Caco-2 (cell line): ENCODE data around the gene STK10. TPM values are rescaled to one million over a fixed set of nuclear protein-coding genes. Genes with fewer than 3 reads are reported as not detected.

Experiments
- BruUV-seq: library from RNA; stranded (reverse); fragments of 400-500 nt; replicated peaks from 2 replicates; lab custom pipeline; 2021; lab: Mats Ljungman, UMichigan
- CTCF ChIA-PET: fragments of 300-600 bp; sonication (Branson Sonifier 250); formaldehyde crosslinking; loops from one replicate; lab custom pipeline; 2022; ENCODE audit warnings: antibody characterized with exemption; lab: Charles Lee
- POLR2A ChIA-PET: fragments of 300-600 bp; sonication (Branson Sonifier 250); formaldehyde crosslinking; loops from one replicate; lab custom pipeline; 2022; ENCODE audit warnings: antibody characterized with exemption; lab: Charles Lee
- DNase-seq, 2 experiments: peaks; one replicate each; pipeline versions ENCODE4 v3.0.0 to v3.0.0-alpha.2; 2020 to 2022
- H3K27me3 ChIP-seq: replicated peaks from 2 replicates; pipeline ENCODE4 v1.6.0; 2011; ENCODE audit warnings: low read length; ENCODE audit not compliant: control insufficient read depth, insufficient read depth
- H3K36me3 ChIP-seq: 2 replicates; pipeline ENCODE4 v1.5.1; 2011; ENCODE audit warnings: low read length; ENCODE audit not compliant: control insufficient read depth, insufficient read depth
- H3K4me1 ChIP-seq: fragments of 250-450 bp; sonication (Bioruptor Pico); 2 replicates; pipeline ENCODE4 v1.5.1; 2020; ENCODE audit warnings: mild to moderate bottlenecking
- H3K4me3 ChIP-seq: 2 replicates; pipeline ENCODE4 v1.5.1; 2011; ENCODE audit warnings: low read depth, mild to moderate bottlenecking, control low read depth, low read length
- H3K9me3 ChIP-seq: fragments of 250-450 bp; sonication (Bioruptor Pico); 2 replicates; pipeline ENCODE4 v1.5.1; 2020; ENCODE audit warnings: mild to moderate bottlenecking, moderate library complexity
- H3K27ac Mint-ChIP-seq: one replicate; pipeline ENCODE4 v1.8.0; 2022; ENCODE audit warnings: mixed read lengths; ENCODE audit not compliant: unreplicated experiment
- H3K27me3 Mint-ChIP-seq: one replicate; pipeline ENCODE4 v1.8.0; 2022; ENCODE audit warnings: mixed read lengths; ENCODE audit not compliant: insufficient read depth, unreplicated experiment
- H3K36me3 Mint-ChIP-seq: one replicate; pipeline ENCODE4 v1.8.0; 2022; ENCODE audit warnings: mild to moderate bottlenecking, mixed read lengths; ENCODE audit not compliant: insufficient read depth, unreplicated experiment
- H3K4me1 Mint-ChIP-seq: one replicate; pipeline ENCODE4 v1.8.0; 2022; ENCODE audit warnings: low read depth, mixed read lengths; ENCODE audit not compliant: unreplicated experiment
- H3K4me3 Mint-ChIP-seq: one replicate; pipeline ENCODE4 v1.8.0; 2022; ENCODE audit warnings: mild to moderate bottlenecking, moderate library complexity, mixed read lengths; ENCODE audit not compliant: unreplicated experiment
- H3K9me3 Mint-ChIP-seq: one replicate; pipeline ENCODE4 v1.8.0; 2022; ENCODE audit warnings: mixed read lengths; ENCODE audit not compliant: unreplicated experiment
- CTCF ChIP-seq, 2 experiments: fragments of 200-600 bp in 1 of 2; IDR thresholded peaks; 1 replicate in 1 of 2; 2 replicates in 1 of 2; pipeline versions ENCODE4 v1.5.1 to v1.8.0; 2011 to 2022; ENCODE audit warnings: antibody characterized with exemption in 1 of 2, control low read depth in 1 of 2, inconsistent platforms in 1 of 2, low read depth in 1 of 2, low read length in 1 of 2, mild to moderate bottlenecking in 1 of 2, moderate library complexity in 1 of 2; ENCODE audit not compliant: insufficient read depth in 1 of 2, severe bottlenecking in 1 of 2, unreplicated experiment in 1 of 2
- intact Hi-C: fragments of 100-400 bp; cut with micrococcal nuclease; formaldehyde crosslinking; loops from one replicate; pipeline ENCODE4 v1.10.0; 2022; ENCODE audit not compliant: unreplicated experiment
- total RNA-seq: library from RNA; stranded (reverse); gene quantifications from 2 replicates; pipeline ENCODE4 v1.2.3, GENCODE V29; 2022

The STK10 gene
- total RNA-seq, 1 experiment from 2014 or later, result 10.3 TPM

GRCh38 chr5:172137046-172137445 lies 51.0 kb downstream of the STK10 start:
- H3K27me3 ChIP-seq, result no peaks in the 10 kb centered on the region
- no TSS peak for BruUV-seq
- Mint-ChIP-seq H3K27me3 (no peaks in the 10 kb centered on the region), H3K27ac (no peak overlapping the region), H3K36me3 (peaks cover 6% of the 10 kb centered on the region), H3K4me3 (no peak overlapping the region), H3K9me3 (no peaks in the 10 kb centered on the region), H3K4me1 (peaks cover 11% of the 10 kb centered on the region)
- CTCF ChIA-PET, result no interaction called here
- H3K36me3 ChIP-seq, result no peaks in the 10 kb centered on the region
- no peaks in the 10 kb centered on the region for H3K9me3 ChIP-seq
- no peak for TF ChIP-seq CTCF (IDR thresholded peaks at IDR 0.05; ENCODE audit: insufficient read depth in 1 of 2, low read depth in 1 of 2, low read length in 1 of 2, severe bottlenecking in 1 of 2, unreplicated experiment in 1 of 2)
- POLR2A ChIA-PET, result no interaction called here
- intact Hi-C loops, result no loop called here
- no peak overlapping the region for H3K4me3 ChIP-seq
- H3K4me1 ChIP-seq, result peaks cover 12% of the 10 kb centered on the region
- DNase-seq, result no peak

DNA sequence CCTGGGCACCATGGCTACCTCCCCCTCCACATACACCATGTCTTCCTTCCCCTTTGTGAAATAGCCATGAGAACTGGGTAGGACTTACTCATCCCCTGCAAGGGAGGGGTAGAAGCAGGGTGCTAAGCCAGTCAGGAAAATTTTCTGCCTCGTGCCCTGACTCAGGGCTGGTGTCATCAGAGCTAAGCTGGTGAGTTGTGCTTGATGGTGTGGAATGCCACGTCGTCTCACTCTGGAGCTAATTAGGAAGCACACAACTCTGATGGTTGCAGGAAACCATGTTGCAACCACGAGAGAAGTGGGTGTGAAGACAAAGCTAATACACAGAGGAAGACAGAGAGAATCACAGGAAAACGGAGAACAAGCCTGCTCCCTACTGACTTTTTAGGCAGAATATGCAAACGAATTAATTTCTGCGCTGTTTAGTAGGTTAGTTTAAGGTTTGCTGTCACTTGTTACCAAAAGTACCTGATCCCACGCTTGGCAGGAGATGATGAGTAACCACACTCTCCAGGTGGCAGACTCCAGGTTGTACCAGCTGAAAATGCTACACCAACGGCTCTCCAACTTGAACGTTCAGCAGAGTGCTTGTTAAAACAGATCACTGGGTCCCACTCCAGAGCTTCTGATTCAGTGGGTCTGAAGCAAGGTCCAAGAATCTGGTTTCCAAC lies 54.5 kb downstream of the STK10 start:
- Histone ChIP-seq H3K27me3 (no peaks in the 10 kb centered on the region), H3K36me3 (no peaks in the 10 kb centered on the region), H3K9me3 (no peaks in the 10 kb centered on the region), H3K4me3 (no peak overlapping the region), H3K4me1 (peaks cover 10% of the 10 kb centered on the region; the same call in 1 of the 2 replicates)
- H3K27ac Mint-ChIP-seq, result no peak overlapping the region
- H3K4me1 Mint-ChIP-seq, result no peaks in the 10 kb centered on the region
- ChIA-PET POLR2A (no interaction called here), CTCF (no interaction called here)
- intact Hi-C loops, result no loop called here
- no TSS peak for BruUV-seq
- H3K4me3 Mint-ChIP-seq, result no peak overlapping the region
- no peaks in the 10 kb centered on the region for H3K27me3 Mint-ChIP-seq
- peaks cover 6% of the 10 kb centered on the region for H3K36me3 Mint-ChIP-seq
- TF ChIP-seq CTCF (IDR thresholded peaks at IDR 0.05; ENCODE audit: insufficient read depth in 1 of 2, low read depth in 1 of 2, low read length in 1 of 2, severe bottlenecking in 1 of 2, unreplicated experiment in 1 of 2), result no peak
- no peak for DNase-seq
- H3K9me3 Mint-ChIP-seq, result no peaks in the 10 kb centered on the region

DNA sequence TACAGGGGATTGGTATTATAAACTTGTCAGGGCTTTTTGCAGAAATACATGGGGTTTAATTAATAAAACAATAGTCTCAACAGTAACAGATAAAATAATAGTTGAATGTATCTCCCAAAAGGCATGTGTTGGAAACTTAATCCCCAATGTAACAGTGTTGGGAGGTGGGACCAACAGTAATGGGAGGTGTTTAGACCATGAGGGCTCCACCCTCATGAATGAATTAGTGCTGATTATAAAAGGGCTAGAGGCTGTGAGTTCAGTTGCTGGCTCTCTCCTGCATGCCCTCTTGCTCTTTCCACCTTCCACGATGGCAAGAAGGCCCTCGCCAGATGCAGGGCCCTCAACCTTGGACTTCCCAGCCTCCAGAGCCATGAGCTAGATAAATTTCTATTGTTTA lies 56.3 kb downstream of the STK10 start:
- no peak for DNase-seq
- CTCF ChIA-PET, result no interaction called here
- no peaks in the 10 kb centered on the region for H3K4me1 Mint-ChIP-seq
- no peaks in the 10 kb centered on the region for H3K36me3 Mint-ChIP-seq
- H3K27me3 Mint-ChIP-seq, result no peaks in the 10 kb centered on the region
- POLR2A ChIA-PET, result no interaction called here
- no peak overlapping the region for H3K4me3 ChIP-seq
- H3K9me3 Mint-ChIP-seq, result no peaks in the 10 kb centered on the region
- no TSS peak for BruUV-seq
- no peak overlapping the region for H3K4me3 Mint-ChIP-seq
- H3K4me1 ChIP-seq, result 0 out of 2 replicates have a peak, but pooled peaks cover 6% of the 10 kb centered on the region
- H3K9me3 ChIP-seq, result no peaks in the 10 kb centered on the region
- H3K27me3 ChIP-seq, result no peaks in the 10 kb centered on the region
- no peaks in the 10 kb centered on the region for H3K36me3 ChIP-seq
- TF ChIP-seq CTCF (IDR thresholded peaks at IDR 0.05; ENCODE audit: insufficient read depth in 1 of 2, low read depth in 1 of 2, low read length in 1 of 2, severe bottlenecking in 1 of 2, unreplicated experiment in 1 of 2), result no peak
- intact Hi-C loops, result no loop called here
- H3K27ac Mint-ChIP-seq, result no peak overlapping the region
